GM12878 (cell line): ENCODE results near the gene TCF4. TPM values are rescaled to one million over a fixed set of nuclear protein-coding genes. Genes with fewer than 3 reads are reported as not detected.

ENCODE experiments used
- ATAC-seq: fragments of 200-7000 bp; cut with Tn5 transposase; 3 replicates; pipeline ENCODE4 v1.9.1; 2020; ENCODE audit warnings: mild to moderate bottlenecking, moderate library complexity
- BruUV-seq: library from RNA; stranded (reverse); fragments of 400-500 nt; replicated peaks from 2 replicates; lab custom pipeline; 2021; lab: Mats Ljungman, UMichigan
- CTCF ChIA-PET: fragments of 300-600 bp; sonication (Branson Sonifier 250); formaldehyde crosslinking; extraction: SDS; loops from one replicate; lab custom pipeline; 2021; ENCODE audit warnings: inconsistent platforms; lab: Yijun Ruan, JAX
- POLR2A ChIA-PET: fragments of 350-600 bp; formaldehyde crosslinking; extraction: SDS; loops from one replicate; lab custom pipeline; 2021; ENCODE audit warnings: inconsistent platforms; lab: Charles Lee
- RAD21 ChIA-PET: fragments of 300-600 bp; sonication (Branson Sonifier 250); formaldehyde crosslinking; loops from one replicate; lab custom pipeline; 2023; ENCODE audit warnings: antibody characterized with exemption; ENCODE audit not compliant: unreplicated experiment; lab: Charles Lee
- SMC1A ChIA-PET: fragments of 300-600 bp; sonication (Branson Sonifier 250); formaldehyde crosslinking; loops from one replicate; lab custom pipeline; 2023; ENCODE audit not compliant: unreplicated experiment, uncharacterized antibody; lab: Charles Lee
- DNase-seq: peaks from one replicate; pipeline ENCODE4 v3.0.0-alpha.2; 2011; ENCODE audit warnings: low read depth, low spot score
- FAIRE-seq: peaks from 3 replicates; lab custom pipeline; 2011; peaks lifted over from hg19 to GRCh38; lab: Jason Lieb, UNC
- H2AFZ ChIP-seq: 2 replicates; pipeline ENCODE4 v1.6.0; 2011; ENCODE audit warnings: low read depth, low read length, control low read depth; ENCODE audit not compliant: control insufficient read depth
- H3K27ac ChIP-seq: 2 replicates; pipeline ENCODE4 v1.5.1; 2011; ENCODE audit warnings: control low read depth; ENCODE audit not compliant: control insufficient read depth, insufficient read depth
- H3K27me3 ChIP-seq, 2 experiments: replicated peaks in 1 of 2; 2 replicates each; pipeline versions ENCODE4 v1.6.0 to v1.6.1; 2011; ENCODE audit warnings: low read length in 1 of 2; ENCODE audit not compliant: control insufficient read depth in 2 of 2, insufficient read depth in 2 of 2
- H3K36me3 ChIP-seq, 2 experiments: 2 replicates each; pipeline ENCODE4 v1.5.1; 2011; ENCODE audit warnings: low read length in 1 of 2; ENCODE audit not compliant: control insufficient read depth in 2 of 2, insufficient read depth in 2 of 2
- H3K4me1 ChIP-seq: 2 replicates; pipeline ENCODE4 v1.6.1; 2011; ENCODE audit warnings: mild to moderate bottlenecking, low read length, moderate library complexity, mixed read lengths; ENCODE audit not compliant: control insufficient read depth, insufficient read depth
- H3K4me2 ChIP-seq: 2 replicates; pipeline ENCODE4 v1.6.0; 2011; ENCODE audit warnings: control low read depth; ENCODE audit not compliant: control insufficient read depth, insufficient read depth
- H3K4me3 ChIP-seq: fragments of 200-600 bp; sonication (generic); 2 replicates; pipeline ENCODE4 v1.5.1; 2016
- H3K79me2 ChIP-seq: 2 replicates; pipeline ENCODE4 v1.6.0; 2011; ENCODE audit warnings: low read length; ENCODE audit not compliant: control insufficient read depth, insufficient read depth
- H3K9ac ChIP-seq: 2 replicates; pipeline ENCODE4 v1.8.0; 2011; ENCODE audit warnings: low read length, control low read depth, mixed read lengths; ENCODE audit not compliant: control insufficient read depth, insufficient read depth
- H3K9me3 ChIP-seq: replicated peaks from 3 replicates; pipeline ENCODE4 v1.5.1; 2011; ENCODE audit warnings: mild to moderate bottlenecking, low read length; ENCODE audit not compliant: control insufficient read depth, insufficient read depth
- H4K20me1 ChIP-seq: 2 replicates; pipeline ENCODE4 v1.6.0; 2011; ENCODE audit not compliant: control insufficient read depth, insufficient read depth
- BMI1 ChIP-seq: fragments of 450-650 bp; IDR thresholded peaks from 2 replicates; pipeline ENCODE4 v1.6.1; 2016; ENCODE audit warnings: mild to moderate bottlenecking, moderate library complexity, borderline replicate concordance
- CBX3 ChIP-seq: fragments of 200-600 bp; sonication (generic); IDR thresholded peaks from 2 replicates; pipeline ENCODE4 v1.6.1; 2016; ENCODE audit warnings: low read depth, borderline replicate concordance
- IRF5 ChIP-seq: fragments of 450-650 bp; IDR thresholded peaks from 2 replicates; pipeline ENCODE4 v1.6.1; 2017; ENCODE audit warnings: borderline replicate concordance
- MLLT1 ChIP-seq: fragments of 450-650 bp; IDR thresholded peaks from 2 replicates; pipeline ENCODE4 v1.6.1; 2016; ENCODE audit warnings: mild to moderate bottlenecking
- NFYA ChIP-seq: IDR thresholded peaks from 2 replicates; pipeline ENCODE4 v1.6.1; 2011; ENCODE audit warnings: low read depth, mild to moderate bottlenecking, low read length, improper control_type of control experiment, borderline replicate concordance
- SMARCA5 ChIP-seq: fragments of 450-650 bp; IDR thresholded peaks from 2 replicates; pipeline ENCODE4 v1.6.1; 2017; ENCODE audit warnings: mild to moderate bottlenecking
- SREBF2 ChIP-seq: IDR thresholded peaks from 2 replicates; pipeline ENCODE4 v1.6.1; 2012; ENCODE audit warnings: mild to moderate bottlenecking, low read length
- ZNF592 ChIP-seq: fragments of 450-650 bp; IDR thresholded peaks from 2 replicates; pipeline ENCODE4 v1.6.1; 2017; ENCODE audit warnings: mild to moderate bottlenecking, moderate library complexity
- ZSCAN29 ChIP-seq: fragments of 450-650 bp; IDR thresholded peaks from 2 replicates; pipeline ENCODE4 v1.6.1; 2017; ENCODE audit warnings: mild to moderate bottlenecking, moderate library complexity
- WGBS: methylation state at CpG from one replicate; pipeline ENCODE4 v1.1.6; 2016; ENCODE audit warnings: low lambda C conversion rate; ENCODE audit not compliant: insufficient replicate concordance, insufficient coverage; ENCODE audit errors: missing lambda C conversion rate; 5-methylcytosine and 5-hydroxymethylcytosine counted together
- in situ Hi-C: fragments of 300-500 bp; cut with MboI; formaldehyde crosslinking; loops from 9 replicates; pipeline ENCODE4 v1.14.3; 2018; ENCODE audit warnings: mixed read lengths
- intact Hi-C: fragments of 100-400 bp; cut with micrococcal nuclease; formaldehyde crosslinking; loops from one replicate; pipeline ENCODE4 v1.14.2; 2022; ENCODE audit not compliant: unreplicated experiment
- polyA plus RNA-seq, 11 experiments: library from polyadenylated mRNA; depleted of rRNA in 4 of 11; unstranded in 6 of 11; stranded (reverse) in 5 of 11; fragments of >200 nt; fragmentation: Nextera tagmentation in 4 of 11; fragmentation: Illumina TruSeq in 1 of 11; extraction: Ambion mirVana in 4 of 11; extraction: Trizol in 1 of 11; gene quantifications; 1 replicate in 1 of 11; 2 replicates in 10 of 11; pipeline versions ENCODE4 v1.2.1 to v1.2.3, GENCODE V29; 2011 to 2016; ENCODE audit warnings: inconsistent platforms in 2 of 11, missing spikeins in 2 of 11, low read depth in 1 of 11
- total RNA-seq, 4 experiments: library from RNA; depleted of rRNA in 3 of 4; stranded (reverse); fragments of >200 nt in 3 of 4; fragmentation: Illumina TruSeq in 1 of 4; extraction: Trizol in 1 of 4; gene quantifications; 2 replicates each; pipeline versions ENCODE4 v1.2.1 to v1.2.3, GENCODE V29; 2013 to 2021

The TCF4 gene
- total and polyA plus RNA-seq, 10 of the 15 experiments (the other 5 are each of a cell fraction or from before 2014, with no cell fraction given) = 15.2 to 94.0 (median 31.5) TPM

GRCh38 chr18:55369346-55369745 is 218.6 kb downstream of the TCF4 start:
- ChIA-PET CTCF (interaction anchor here (1.4 kb wide), 1 partner anchor 15 kb away, joined by 3 read pairs; no protein-coding TSS in a partner anchor), SMC1A (interaction anchor here (0.9 kb wide), 2 partner anchors 17 to 40 kb away, joined by 3 read pairs; no protein-coding TSS in a partner anchor), POLR2A (interaction anchor here (1.4 kb wide), 1 partner anchor 99 kb away, joined by 3 read pairs; no protein-coding TSS in a partner anchor), RAD21 (no interaction called here)
- in situ Hi-C loops = no loop called here
- no peaks in the 10 kb centered on the region for H3K4me1 ChIP-seq
- ATAC-seq (no peak), FAIRE-seq (no peak), DNase-seq (no peak)
- H3K79me2 ChIP-seq = no peaks in the 10 kb centered on the region
- no peaks in the 10 kb centered on the region for H3K36me3 ChIP-seq
- no peaks in the 10 kb centered on the region for H3K27me3 ChIP-seq
- H3K27ac ChIP-seq = no peak overlapping the region
- H3K4me2 ChIP-seq = no peak overlapping the region
- intact Hi-C loops = no loop called here
- no peaks in the 10 kb centered on the region for H4K20me1 ChIP-seq
- no peak overlapping the region for H3K4me3 ChIP-seq
- H2AFZ ChIP-seq = no peak overlapping the region
- no TSS peak for BruUV-seq
- TF ChIP-seq NFYA = no peak
- WGBS = 38% methylated on average over 2 of the region's 2 CpGs
- H3K9me3 ChIP-seq = no peaks in the 10 kb centered on the region; the same call in 2 of the 3 replicates
- H3K9ac ChIP-seq = no peak overlapping the region

GRCh38 chr18:55365342-55365741 is 222.7 kb downstream of the TCF4 start:
- no TSS peak for BruUV-seq
- intact Hi-C loops = no loop called here
- no peak for TF ChIP-seq IRF5
- TF ChIP-seq CBX3 = no peak
- TF ChIP-seq MLLT1 = no peak
- TF ChIP-seq ZSCAN29 = no peak
- TF ChIP-seq BMI1 = no peak
- no peak for TF ChIP-seq SMARCA5
- TF ChIP-seq ZNF592 = no peak
- TF ChIP-seq SREBF2 = no peak

More at GRCh38 chr18:55365342-55365741, 222.7 kb downstream of the TCF4 start:
- no peak overlapping the region for H3K4me3 ChIP-seq
- WGBS = 25% methylated on average over 2 of the region's 2 CpGs
- no peak for DNase-seq
- RAD21 ChIA-PET = no interaction called here
- H3K79me2 ChIP-seq = no peaks in the 10 kb centered on the region
- POLR2A ChIA-PET = no interaction called here
- H3K9ac ChIP-seq = no peak overlapping the region
- no peaks in the 10 kb centered on the region for H3K27me3 ChIP-seq
- CTCF ChIA-PET = interaction anchor here (0.8 kb wide), 1 partner anchor 19 kb away, joined by 3 read pairs; no protein-coding TSS in a partner anchor
- H2AFZ ChIP-seq = no peak overlapping the region
- no peak overlapping the region for H3K27ac ChIP-seq
- SMC1A ChIA-PET = no interaction called here
- ATAC-seq = no peak
- no peak for FAIRE-seq
- H3K36me3 ChIP-seq = no peaks in the 10 kb centered on the region
- H3K4me1 ChIP-seq = no peaks in the 10 kb centered on the region
- no peaks in the 10 kb centered on the region for H4K20me1 ChIP-seq
- in situ Hi-C loops = no loop called here
- no peaks in the 10 kb centered on the region for H3K9me3 ChIP-seq
- H3K4me2 ChIP-seq = no peak overlapping the region
